HG02870 (cell line): ENCODE measurements around the gene INPP4A.
A peak's percentile ranks its signal among the peaks of the same experiment; 100 is the strongest.

Source experiments
- ATAC-seq: cut with Tn5 transposase; IDR thresholded peaks from one replicate; pipeline ENCODE4 v1.9.1; 2021; ENCODE audit warnings: mild to moderate bottlenecking, moderate library complexity; ENCODE audit not compliant: unreplicated experiment

INPP4A gene

GRCh38 chr2:98459496-98460175 lies 15.0 kb downstream of the INPP4A start:
- no peak for ATAC-seq

GRCh38 chr2:98460573-98461497 lies 16.2 kb downstream of the INPP4A start:
- ATAC-seq: peak; percentile 54

GRCh38 chr2:98461498-98462049 lies 16.9 kb downstream of the INPP4A start:
- ATAC-seq: no peak

- ATAC-seq: peak; percentile 16
Measured at GRCh38 chr2:98463081-98463481, 18.4 kb downstream of the INPP4A start.

GRCh38 chr2:98463551-98463971 lies 18.9 kb downstream of the INPP4A start:
- no peak for ATAC-seq

GRCh38 chr2:98463988-98464771 lies 19.5 kb downstream of the INPP4A start:
- no peak for ATAC-seq

- ATAC-seq: peak; percentile 31
Measured at GRCh38 chr2:98464772-98465310, 20.2 kb downstream of the INPP4A start.

- ATAC-seq: no peak
Measured at GRCh38 chr2:98465456-98466226, 21.0 kb downstream of the INPP4A start.

- no peak for ATAC-seq
Measured at GRCh38 chr2:98467082-98467536, 22.5 kb downstream of the INPP4A start.

- ATAC-seq: no peak
Measured at GRCh38 chr2:98467652-98468051, 23.0 kb downstream of the INPP4A start.

- ATAC-seq: peak; percentile 45
Measured at GRCh38 chr2:98468621-98469236, 24.1 kb downstream of the INPP4A start.

- ATAC-seq: no peak
Measured at GRCh38 chr2:98469862-98470544, 25.3 kb downstream of the INPP4A start.

- no peak for ATAC-seq
Measured at GRCh38 chr2:98470851-98471255, 26.2 kb downstream of the INPP4A start.

- no peak for ATAC-seq
Measured at GRCh38 chr2:98471402-98472131, 26.9 kb downstream of the INPP4A start.

GRCh38 chr2:98472132-98472650 lies 27.5 kb downstream of the INPP4A start:
- ATAC-seq: no peak

- no peak for ATAC-seq
Measured at GRCh38 chr2:98472961-98473746, 28.5 kb downstream of the INPP4A start.
